ENCODE data around the gene EPN2.
"Not testable (repeated sequence)": the region's sequence is repeated elsewhere in the genome, so short reads cannot be mapped to it uniquely, and the experiment has no call there.

The EPN2 gene

GRCh38 chr17:19237139-19237388, at the start of gene EPN2:
Gene EPN2, plus strand, starts transcription at chr17:19237366. Its CDS starts 45,754 bp downstream, at chr17:19283120.
- not testable (repeated sequence) for DNase-seq

DNA sequence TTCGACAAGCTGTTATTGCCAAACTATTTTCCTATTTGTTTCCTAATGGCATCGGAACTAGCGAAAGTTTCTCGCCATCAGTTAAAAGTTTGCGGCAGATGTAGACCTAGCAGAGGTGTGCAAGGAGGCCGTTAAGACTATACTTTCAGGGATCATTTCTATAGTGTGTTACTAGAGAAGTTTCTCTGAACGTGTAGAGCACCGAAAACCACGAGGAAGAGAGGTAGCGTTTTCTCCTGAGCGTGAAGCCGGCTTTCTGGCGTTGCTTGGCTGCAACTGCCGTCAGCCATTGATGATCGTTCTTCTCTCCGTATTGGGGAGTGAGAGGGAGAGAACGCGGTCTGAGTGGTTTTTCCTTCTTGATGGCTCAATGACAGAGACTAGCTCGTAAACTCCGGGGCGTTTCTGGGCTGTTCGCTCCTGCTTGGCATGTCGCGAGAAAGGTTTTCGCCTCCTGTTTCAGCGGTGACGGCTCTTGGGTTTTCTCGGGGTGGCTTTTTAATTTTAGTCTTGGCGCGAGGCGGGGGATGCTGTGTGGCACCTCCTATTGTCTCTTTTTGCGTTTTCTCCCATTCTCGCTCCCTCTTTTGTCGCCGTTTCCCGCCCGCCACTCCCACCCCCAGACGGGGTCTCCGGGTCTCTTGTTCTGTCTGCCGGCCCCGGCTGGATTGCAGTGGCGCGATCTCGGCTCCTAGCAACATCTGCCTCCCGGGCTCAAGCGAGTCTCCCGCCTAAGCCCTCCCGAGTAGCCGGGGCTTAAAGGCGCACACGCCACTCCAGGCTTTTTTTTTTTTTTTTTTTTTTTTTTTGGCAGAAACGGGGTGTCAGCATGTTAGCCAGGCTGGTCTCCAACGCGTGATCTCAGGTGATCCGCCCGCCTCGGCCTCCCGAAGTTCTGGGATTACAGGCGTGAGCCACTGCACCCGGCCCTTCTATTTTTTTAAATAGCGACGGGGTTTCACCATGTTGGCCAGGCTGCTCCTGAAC, 49.0 kb upstream of the EPN2 start:
- not testable (repeated sequence) for DNase-seq

DNA sequence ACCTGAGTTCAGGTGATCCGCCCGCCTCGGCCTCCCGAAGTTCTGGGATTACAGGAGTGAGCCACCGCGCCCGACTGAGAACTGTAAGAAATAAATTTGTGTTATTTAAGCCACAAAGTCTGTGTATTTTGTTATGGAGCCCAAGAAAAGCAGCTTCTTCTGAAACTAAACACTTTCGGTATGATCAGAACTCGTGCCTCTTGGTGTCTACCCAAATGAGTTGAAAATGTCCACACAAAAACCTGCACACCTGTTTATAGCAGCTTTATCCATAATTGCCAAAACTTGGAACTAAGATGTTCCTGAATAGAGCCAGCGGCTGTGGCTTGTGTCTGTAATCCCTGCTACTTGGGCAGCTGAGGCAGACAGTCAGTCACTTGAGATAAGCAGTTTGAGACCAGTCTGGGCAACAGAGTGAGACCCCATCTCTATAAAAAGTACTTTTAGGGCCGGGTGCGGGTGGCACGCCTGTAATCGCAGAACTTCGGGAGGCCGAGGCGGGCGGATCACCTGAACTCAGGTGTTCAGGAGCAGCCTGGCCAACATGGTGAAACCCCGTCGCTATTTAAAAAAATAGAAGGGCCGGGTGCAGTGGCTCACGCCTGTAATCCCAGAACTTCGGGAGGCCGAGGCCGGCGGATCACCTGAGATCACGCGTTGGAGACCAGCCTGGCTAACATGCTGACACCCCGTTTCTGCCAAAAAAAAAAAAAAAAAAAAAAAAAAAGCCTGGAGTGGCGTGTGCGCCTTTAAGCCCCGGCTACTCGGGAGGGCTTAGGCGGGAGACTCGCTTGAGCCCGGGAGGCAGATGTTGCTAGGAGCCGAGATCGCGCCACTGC, 48.1 kb upstream of the EPN2 start:
- not testable (repeated sequence) for DNase-seq

DNA sequence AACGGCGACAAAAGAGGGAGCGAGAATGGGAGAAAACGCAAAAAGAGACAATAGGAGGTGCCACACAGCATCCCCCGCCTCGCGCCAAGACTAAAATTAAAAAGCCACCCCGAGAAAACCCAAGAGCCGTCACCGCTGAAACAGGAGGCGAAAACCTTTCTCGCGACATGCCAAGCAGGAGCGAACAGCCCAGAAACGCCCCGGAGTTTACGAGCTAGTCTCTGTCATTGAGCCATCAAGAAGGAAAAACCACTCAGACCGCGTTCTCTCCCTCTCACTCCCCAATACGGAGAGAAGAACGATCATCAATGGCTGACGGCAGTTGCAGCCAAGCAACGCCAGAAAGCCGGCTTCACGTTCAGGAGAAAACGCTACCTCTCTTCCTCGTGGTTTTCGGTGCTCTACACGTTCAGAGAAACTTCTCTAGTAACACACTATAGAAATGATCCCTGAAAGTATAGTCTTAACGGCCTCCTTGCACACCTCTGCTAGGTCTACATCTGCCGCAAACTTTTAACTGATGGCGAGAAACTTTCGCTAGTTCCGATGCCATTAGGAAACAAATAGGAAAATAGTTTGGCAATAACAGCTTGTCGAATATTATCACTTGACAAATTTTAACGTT, 47.3 kb upstream of the EPN2 start:
- DNase-seq, result not testable (repeated sequence)

GRCh38 chr17:19196382-19197204, 40.6 kb upstream of the EPN2 start:
- DNase-seq, result not testable (repeated sequence)

GRCh38 chr17:19202448-19202847, 34.7 kb upstream of the EPN2 start:
- not testable (repeated sequence) for DNase-seq

DNA sequence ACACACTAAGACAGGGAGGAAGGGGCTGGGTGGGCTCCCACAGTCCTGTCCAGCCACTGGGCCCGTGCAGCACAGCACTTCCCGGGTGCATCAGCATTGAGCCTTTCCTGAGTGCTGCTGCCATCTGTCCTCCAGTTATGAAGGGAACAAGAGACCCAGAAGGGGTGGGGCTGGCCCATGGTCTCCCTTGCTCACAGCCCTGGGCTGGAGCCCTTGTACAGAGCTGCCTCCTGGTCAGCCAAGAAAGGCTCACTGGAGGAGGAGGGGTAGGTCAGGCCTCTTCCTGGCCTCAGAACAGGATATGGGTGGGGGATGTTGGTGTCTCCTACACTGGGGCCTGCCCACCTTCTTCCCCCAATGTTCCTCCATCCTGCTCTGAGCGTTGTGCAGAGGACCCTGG, 33.7 kb upstream of the EPN2 start:
- not testable (repeated sequence) for DNase-seq

GRCh38 chr17:19215074-19215860, 21.9 kb upstream of the EPN2 start:
- not testable (repeated sequence) for DNase-seq

DNA sequence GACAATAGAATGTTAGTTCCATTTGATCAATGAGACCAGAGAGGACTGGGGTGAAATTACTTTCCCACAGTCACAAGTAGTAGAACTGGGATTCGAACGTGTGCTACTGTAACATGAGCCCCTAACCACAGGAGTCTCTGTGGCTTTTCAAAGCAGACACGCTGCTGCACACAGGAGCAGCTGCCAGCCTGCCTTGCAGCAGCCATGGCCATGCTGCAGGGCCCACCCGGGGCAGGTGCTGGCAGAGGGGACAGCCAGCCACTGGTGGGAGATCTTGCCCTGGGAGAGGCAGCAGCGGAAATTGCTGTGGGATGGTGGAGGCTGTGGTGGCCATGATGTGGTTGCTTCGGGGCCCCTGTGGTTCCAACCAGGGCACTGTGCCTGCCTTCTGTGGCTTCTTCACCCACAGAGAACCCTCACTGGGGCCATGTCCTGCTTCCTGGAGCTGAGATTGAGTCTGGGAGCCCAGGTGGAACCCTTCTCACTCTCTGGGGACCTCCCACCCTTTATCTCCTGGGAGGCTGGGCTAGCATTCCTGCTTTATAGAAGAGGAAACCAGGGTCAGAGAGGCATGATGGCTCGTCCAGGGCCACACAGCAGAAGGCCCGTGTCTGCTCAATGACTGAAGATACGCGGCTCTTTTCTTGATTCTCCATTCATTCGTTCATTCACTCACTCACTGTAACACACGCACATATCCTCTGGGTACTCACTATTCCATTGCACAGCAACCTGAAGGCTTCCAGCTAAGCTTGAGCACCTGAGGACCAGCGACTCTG, 20.8 kb upstream of the EPN2 start:
- not testable (repeated sequence) for DNase-seq

DNA sequence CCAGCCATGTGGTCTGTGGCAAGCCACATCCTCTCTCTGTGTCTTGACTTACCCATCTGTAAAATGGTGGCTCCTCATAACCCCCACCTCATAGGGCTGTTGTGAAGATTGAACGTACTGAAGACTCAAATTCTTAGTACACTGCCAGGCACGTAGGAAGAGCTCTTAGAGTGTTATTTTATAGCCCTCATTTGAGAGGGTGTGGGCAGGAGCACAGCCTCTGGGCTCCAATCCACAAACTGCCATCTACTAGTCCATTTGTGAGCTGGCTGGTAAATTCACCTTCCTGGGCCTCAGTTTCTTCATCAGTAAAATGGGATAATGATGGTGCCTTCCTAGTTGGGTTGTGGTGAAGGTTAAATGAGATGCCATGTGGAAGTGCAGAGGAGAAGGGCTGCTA, 18.3 kb upstream of the EPN2 start:
- DNase-seq, result not testable (repeated sequence)

GRCh38 chr17:19219384-19219783, 17.8 kb upstream of the EPN2 start:
- not testable (repeated sequence) for DNase-seq

DNA sequence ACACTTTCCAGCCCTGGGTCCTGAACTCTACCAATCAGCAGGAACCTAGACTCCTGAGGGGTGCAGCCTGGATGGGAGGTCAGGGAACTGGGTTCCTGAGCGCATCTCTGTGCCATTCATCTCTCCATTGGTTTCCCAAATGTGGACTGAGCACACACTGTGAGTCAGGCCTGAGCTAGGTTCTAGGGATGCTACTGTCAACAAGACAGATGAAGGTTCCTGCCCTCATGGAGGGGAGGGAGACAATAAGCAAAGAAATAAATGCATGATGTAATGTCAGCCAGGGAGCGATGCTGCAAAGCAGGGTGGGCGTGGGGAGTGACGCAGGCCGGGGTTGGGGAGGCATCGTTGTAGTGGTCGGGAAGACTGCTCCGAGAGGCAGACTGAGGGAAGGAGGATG, 17.0 kb upstream of the EPN2 start:
- DNase-seq, result not testable (repeated sequence)

GRCh38 chr17:19226610-19227588, 10.3 kb upstream of the EPN2 start:
- not testable (repeated sequence) for DNase-seq

DNA sequence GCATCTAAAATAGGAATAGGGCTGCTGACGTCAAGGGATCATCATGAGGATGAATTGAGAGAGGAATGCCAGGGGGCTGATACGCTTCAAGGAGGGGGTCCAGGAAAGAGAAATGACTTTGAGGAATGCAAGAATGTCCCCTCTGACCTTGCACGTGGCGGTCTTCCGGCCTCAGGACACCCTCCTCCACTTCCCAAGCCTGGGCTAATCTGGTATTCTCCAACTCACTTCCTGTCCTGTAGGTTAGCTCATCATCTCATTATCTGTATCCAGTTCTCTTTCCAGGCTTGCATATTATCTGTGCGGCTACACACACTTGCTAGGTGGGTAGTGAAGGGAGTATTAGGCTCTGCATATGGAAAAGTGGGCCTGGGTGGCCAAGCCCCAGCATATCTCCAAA, 2.5 kb upstream of the EPN2 start:
- not testable (repeated sequence) for DNase-seq

- not testable (repeated sequence) for DNase-seq
Measured at GRCh38 chr17:19236351-19237138, 621 bp upstream of the EPN2 start.

GRCh38 chr17:19237389-19238166, 412 bp downstream of the EPN2 start:
- no peak for DNase-seq

- DNase-seq, result no peak
Measured at GRCh38 chr17:19238167-19238505, 970 bp downstream of the EPN2 start.

DNA sequence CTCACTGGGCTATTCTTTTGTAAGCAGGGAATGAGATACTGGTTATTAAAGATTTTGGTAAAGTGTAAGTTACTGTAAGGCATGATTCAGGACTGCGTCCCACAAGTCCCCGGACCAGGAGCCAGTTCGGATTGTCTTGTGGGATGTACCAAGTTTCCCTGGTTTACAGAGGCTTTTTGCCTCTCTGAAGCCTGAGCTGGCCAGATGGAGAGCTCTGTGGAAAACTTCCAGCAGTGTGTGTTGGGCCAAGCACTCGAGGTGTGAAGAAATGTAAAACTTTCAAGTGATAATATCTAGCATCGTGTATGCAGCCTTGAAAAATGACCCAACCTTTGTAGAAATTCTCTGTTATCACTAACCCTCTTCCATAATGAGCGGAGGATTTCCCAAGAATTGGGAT, 2.4 kb downstream of the EPN2 start:
- no peak for DNase-seq

All from MV-4-11 (cell line).